ENCODE data around the gene SLC25A24.
"Not testable (repeated sequence)": the region's sequence is repeated elsewhere in the genome, so short reads cannot be mapped to it uniquely, and the experiment has no call there.

The SLC25A24 gene

DNA sequence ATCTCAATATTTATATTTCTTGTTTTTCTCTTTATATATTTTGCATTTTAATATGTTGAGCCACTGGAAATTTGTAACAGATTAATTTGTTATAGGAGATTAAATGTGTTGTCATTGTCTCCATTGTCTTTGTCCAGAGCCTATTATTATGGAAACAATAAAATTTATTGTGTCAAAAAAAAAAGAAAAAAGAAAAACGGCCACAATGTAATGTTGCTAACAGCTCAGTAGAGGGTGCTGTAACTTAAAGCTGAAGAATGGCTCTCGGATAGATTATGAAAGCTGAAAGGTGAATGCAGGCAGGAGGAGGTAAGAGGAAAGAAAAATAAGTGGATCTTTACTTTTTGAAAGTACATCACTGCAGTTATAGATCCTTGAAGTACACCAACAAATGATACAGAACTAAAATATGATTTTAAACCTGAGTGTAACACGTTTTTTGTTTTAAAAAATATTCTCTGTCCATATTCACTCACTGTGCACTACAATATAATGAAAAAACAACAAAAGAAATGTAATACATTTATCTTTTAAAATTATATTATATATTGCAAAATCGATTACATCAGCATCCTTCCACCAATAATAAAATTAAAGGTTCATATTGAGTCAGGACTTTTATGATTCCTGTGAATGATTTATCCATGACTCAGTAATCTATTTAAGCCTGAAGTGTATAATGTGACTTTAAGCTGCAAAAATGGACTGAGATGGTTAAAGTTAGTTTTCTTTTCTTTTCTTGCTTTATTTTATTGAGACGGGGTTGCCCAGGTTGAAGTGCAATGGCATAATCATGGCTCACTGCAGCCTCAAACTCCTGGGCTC, 14.7 kb upstream of the SLC25A24 start:
- not testable (repeated sequence) for DNase-seq (ENCODE audit: extremely low read depth, insufficient read length); H3K36me3 ChIP-seq (ENCODE audit: control insufficient read depth, insufficient read depth, low read length); H3K27me3 ChIP-seq (replicated peaks; ENCODE audit: control insufficient read depth, insufficient read depth, low read length); H3K4me3 ChIP-seq (replicated peaks; ENCODE audit: low read depth, low read length)
- TF ChIP-seq, protein P1, sequence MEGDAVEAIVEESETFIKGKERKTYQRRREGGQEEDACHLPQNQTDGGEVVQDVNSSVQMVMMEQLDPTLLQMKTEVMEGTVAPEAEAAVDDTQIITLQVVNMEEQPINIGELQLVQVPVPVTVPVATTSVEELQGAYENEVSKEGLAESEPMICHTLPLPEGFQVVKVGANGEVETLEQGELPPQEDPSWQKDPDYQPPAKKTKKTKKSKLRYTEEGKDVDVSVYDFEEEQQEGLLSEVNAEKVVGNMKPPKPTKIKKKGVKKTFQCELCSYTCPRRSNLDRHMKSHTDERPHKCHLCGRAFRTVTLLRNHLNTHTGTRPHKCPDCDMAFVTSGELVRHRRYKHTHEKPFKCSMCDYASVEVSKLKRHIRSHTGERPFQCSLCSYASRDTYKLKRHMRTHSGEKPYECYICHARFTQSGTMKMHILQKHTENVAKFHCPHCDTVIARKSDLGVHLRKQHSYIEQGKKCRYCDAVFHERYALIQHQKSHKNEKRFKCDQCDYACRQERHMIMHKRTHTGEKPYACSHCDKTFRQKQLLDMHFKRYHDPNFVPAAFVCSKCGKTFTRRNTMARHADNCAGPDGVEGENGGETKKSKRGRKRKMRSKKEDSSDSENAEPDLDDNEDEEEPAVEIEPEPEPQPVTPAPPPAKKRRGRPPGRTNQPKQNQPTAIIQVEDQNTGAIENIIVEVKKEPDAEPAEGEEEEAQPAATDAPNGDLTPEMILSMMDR (IDR thresholded peaks at IDR 0.05; ENCODE audit: insufficient read depth, low read length, poor library complexity, severe bottlenecking), result peak; percentile 40

DNA sequence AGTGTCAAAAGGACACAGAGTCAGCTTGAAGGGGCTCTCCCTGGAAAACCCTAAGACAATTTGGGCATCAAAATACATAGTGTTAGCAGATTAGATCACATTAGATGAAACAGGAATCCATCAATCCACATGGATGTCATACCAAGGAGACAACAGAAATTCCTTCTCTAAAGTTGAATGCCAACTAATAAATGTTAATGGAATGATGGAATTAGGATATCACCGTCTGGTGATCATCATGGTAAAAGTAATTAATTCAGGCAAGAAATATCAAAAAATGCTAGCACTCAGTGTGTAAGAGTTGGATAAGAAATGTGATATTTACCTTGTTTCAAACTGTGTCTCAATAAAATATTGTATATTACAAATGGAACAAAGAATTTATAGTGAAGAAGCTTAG, 10.9 kb upstream of the SLC25A24 start:
- H3K36me3 ChIP-seq (ENCODE audit: control insufficient read depth, insufficient read depth, low read length), result no peaks in the 10 kb centered on the region
- no peak for DNase-seq (ENCODE audit: extremely low read depth, insufficient read length)
- no peak overlapping the region for H3K4me3 ChIP-seq (replicated peaks; ENCODE audit: low read depth, low read length)
- H3K27me3 ChIP-seq (replicated peaks; ENCODE audit: control insufficient read depth, insufficient read depth, low read length), result no peaks in the 10 kb centered on the region
- TF ChIP-seq, protein P1 (IDR thresholded peaks at IDR 0.05; ENCODE audit: insufficient read depth, low read length, poor library complexity, severe bottlenecking), result no peak

DNA sequence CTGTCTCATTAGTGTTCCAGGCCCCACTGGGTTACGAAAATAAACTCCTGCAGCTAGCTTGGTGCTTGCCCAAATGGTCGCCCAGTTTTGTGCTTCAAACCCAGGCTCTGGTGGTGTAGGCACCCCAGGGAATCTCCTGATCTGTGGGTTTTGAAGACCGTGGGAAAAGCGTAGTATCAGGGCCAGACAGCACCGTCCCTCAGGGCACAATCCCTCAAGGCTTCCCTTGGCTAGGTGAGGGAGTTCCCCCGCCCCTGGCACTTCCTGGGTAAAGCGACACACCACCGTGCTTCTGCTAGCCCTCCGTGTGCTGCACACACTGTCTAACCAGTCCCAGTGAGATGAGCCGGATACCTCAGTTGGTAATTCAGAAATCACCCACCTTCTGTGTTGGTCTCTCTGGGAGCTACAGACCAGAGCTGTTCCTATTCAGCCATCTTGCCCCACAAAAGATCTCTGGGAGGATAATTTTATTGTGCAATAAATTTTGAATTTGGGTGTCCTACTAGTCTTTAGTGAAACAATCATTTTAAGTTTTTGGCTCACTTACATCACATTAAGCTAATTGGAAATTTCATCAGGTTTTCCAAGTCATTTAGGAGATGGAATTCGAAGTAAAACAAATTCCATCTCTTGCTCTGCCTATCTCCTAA, 9.4 kb upstream of the SLC25A24 start:
- Histone ChIP-seq H3K27me3 (replicated peaks; ENCODE audit: control insufficient read depth, insufficient read depth, low read length) (no peaks in the 10 kb centered on the region), H3K4me3 (replicated peaks; ENCODE audit: low read depth, low read length) (no peak overlapping the region), H3K36me3 (ENCODE audit: control insufficient read depth, insufficient read depth, low read length) (no peaks in the 10 kb centered on the region)
- DNase-seq (ENCODE audit: extremely low read depth, insufficient read length), result no peak
- TF ChIP-seq, protein P1 (IDR thresholded peaks at IDR 0.05; ENCODE audit: insufficient read depth, low read length, poor library complexity, severe bottlenecking), result no peak

DNA sequence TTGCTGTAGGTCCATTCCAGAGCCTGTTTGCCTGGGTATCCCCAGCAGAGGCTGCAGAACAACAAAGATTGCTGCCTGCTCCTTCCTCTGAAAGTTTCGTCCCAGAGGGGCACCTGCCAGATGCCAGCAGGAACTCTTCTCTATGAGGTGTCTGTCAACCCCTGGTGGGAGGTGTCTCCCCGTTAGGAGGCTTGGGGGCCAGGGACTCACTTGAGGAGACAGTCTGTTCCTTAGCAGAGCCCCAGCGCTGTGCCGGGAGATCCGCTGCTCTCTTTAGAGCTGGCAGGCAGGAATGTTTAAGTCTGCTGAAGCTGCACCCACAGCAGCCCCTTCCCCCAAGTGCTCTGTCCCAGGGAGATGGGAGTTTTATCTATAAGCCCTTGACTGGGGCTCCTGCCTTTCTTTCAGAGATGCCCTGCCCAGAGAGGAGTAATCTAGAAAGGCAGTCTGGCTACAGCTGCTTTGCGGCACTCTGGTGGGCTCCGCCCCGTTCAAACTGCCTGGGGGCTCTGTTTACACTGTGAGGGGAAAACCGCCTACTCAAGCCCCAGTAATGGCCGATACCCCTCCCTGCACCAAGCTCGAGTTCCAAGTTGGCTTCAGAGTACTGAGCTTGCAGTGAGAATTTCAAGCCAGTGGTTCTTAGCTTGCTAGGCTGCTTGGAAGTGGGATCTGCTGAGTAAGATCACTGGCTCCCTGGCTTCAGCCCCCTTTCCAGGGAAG, 8.7 kb upstream of the SLC25A24 start:
- TF ChIP-seq, protein P1 (IDR thresholded peaks at IDR 0.05; ENCODE audit: insufficient read depth, low read length, poor library complexity, severe bottlenecking), result no peak
- H3K4me3 ChIP-seq (replicated peaks; ENCODE audit: low read depth, low read length), result no peak overlapping the region
- no peaks in the 10 kb centered on the region for H3K36me3 ChIP-seq (ENCODE audit: control insufficient read depth, insufficient read depth, low read length)
- no peaks in the 10 kb centered on the region for H3K27me3 ChIP-seq (replicated peaks; ENCODE audit: control insufficient read depth, insufficient read depth, low read length)
- DNase-seq (ENCODE audit: extremely low read depth, insufficient read length), result no peak

DNA sequence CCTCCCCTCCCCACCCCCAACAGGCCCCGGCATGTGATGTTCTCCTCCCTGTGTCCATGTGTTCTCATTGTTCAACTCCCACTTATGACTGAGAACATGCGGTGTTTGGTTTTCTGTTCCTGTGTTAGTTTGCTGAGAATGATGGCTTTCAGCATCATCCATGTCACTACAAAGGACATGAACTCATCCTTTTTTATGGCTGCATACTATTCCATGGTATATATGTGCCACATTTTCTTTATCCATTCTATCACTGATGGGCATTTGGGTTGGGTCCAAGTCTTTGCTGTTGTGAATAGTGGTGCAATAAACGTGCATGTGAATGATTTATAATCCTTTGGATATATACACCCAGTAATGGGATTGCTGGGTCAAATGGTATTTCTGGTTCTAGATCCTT, 3.4 kb upstream of the SLC25A24 start:
- H3K4me3 ChIP-seq (replicated peaks; ENCODE audit: low read depth, low read length); DNase-seq (ENCODE audit: extremely low read depth, insufficient read length); H3K27me3 ChIP-seq (replicated peaks; ENCODE audit: control insufficient read depth, insufficient read depth, low read length); H3K36me3 ChIP-seq (ENCODE audit: control insufficient read depth, insufficient read depth, low read length): not testable (repeated sequence)

DNA sequence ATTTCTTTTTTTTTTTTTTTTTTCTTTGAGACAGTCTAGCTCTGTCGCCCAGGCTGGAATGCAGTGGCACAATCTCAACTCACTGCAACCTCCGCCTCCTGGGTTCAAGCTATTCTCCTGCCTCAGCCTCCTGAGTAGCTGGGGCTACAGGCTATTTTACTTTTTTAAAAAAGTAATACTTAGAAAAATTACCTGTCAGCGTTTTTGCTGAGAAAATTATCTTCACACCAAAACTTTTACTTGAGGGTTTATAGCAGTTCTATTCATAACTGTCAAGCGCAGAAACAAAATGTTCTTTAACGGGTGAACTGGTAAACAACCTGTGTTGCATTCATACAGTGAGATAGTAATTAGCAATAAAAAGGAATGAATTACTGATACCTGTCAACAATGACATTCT, 1.5 kb upstream of the SLC25A24 start:
- Histone ChIP-seq H3K27me3 (replicated peaks; ENCODE audit: control insufficient read depth, insufficient read depth, low read length) (no peaks in the 10 kb centered on the region; the same call in 1 of the 2 replicates), H3K4me3 (replicated peaks; ENCODE audit: low read depth, low read length) (no peak overlapping the region), H3K36me3 (ENCODE audit: control insufficient read depth, insufficient read depth, low read length) (no peaks in the 10 kb centered on the region)
- TF ChIP-seq, protein P1 (IDR thresholded peaks at IDR 0.05; ENCODE audit: insufficient read depth, low read length, poor library complexity, severe bottlenecking), result no peak
- DNase-seq (ENCODE audit: extremely low read depth, insufficient read length), result no peak

Measured in GM06990 (cell line).